Measurements from ENCODE around the gene IFNB1. TPM values are rescaled to one million over a fixed set of nuclear protein-coding genes. Genes with fewer than 3 reads are reported as not detected.
A peak's percentile ranks its signal among the peaks of the same experiment; 100 is the strongest.

The IFNB1 gene
- not detected for polyA plus RNA-seq (ENCODE audit: insufficient read length)

DNA sequence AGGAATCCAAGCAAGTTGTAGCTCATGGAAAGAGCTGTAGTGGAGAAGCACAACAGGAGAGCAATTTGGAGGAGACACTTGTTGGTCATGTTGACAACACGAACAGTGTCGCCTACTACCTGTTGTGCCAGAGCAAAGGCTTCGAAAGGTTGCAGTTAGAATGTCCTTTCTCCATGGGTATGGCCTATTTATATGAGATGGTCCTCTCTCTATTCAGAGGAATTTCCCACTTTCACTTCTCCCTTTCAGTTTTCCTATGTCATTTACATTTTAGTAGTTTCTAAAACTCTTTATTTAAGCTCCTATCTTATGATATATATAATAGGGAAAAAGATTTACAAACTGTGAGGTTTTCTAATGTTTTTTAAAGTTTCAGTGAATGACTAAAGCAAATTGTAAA is at the start of gene IFNB1:
Gene IFNB1 (minus strand): TSS at position 162 of the 400 bp plus-strand sequence. CDS start 73 bp downstream, at position 89.
- no peak for DNase-seq (ENCODE audit: low read depth)

GRCh38 chr9:21121595-21122251 is 44.0 kb upstream of the IFNB1 start:
- no peak for DNase-seq (ENCODE audit: low read depth)

- no peak for DNase-seq (ENCODE audit: low read depth)
Measured at GRCh38 chr9:21121079-21121478, 43.3 kb upstream of the IFNB1 start.

GRCh38 chr9:21119093-21119770 is 41.5 kb upstream of the IFNB1 start:
- no peak for DNase-seq (ENCODE audit: low read depth)

- DNase-seq (ENCODE audit: low read depth) = no peak
Measured at GRCh38 chr9:21114311-21114710, 36.6 kb upstream of the IFNB1 start.

GRCh38 chr9:21110708-21111576 is 33.2 kb upstream of the IFNB1 start:
- DNase-seq (ENCODE audit: low read depth) = peak; percentile 67

DNA sequence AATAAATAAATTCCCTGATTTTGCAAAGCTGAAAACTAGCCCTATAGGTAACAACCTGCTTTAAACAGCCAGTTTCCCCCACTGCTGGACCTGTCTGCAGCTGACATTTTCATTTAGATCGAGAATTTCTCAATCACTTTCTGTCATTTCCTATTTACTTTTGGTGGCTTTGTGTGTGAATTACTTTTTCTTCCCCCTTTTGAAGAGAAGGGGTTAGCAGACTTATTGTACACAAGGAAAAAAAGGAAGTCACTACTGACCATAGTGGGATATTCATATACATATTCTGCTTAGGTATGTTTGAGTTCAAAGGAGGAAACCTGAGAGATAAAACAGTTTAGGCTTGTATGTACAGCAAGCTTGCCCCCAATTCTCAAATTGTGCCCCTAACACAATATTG is 27.0 kb upstream of the IFNB1 start:
- no peak for DNase-seq (ENCODE audit: low read depth)

DNA sequence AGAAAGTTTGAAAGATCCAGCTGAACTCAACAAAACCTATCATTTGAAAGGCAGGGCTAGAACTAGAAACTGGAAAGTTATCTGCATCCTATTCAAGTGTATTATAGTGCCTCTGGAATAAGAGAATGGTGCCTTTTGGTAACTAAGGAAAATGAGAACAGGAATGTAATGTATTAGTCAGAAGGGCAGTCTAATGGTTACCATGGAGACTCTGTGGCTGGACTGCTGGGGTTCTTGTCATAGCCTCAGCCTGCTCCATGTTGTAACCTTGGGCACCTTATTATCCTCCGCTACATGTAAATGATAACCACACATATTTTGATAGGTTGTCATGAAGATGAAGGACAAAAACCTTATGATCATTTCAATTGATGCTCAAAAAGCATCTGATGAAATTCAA is 24.6 kb upstream of the IFNB1 start:
- DNase-seq (ENCODE audit: low read depth) = no peak

- DNase-seq (ENCODE audit: low read depth) = no peak
Measured at GRCh38 chr9:21097817-21098216, 20.1 kb upstream of the IFNB1 start.

DNA sequence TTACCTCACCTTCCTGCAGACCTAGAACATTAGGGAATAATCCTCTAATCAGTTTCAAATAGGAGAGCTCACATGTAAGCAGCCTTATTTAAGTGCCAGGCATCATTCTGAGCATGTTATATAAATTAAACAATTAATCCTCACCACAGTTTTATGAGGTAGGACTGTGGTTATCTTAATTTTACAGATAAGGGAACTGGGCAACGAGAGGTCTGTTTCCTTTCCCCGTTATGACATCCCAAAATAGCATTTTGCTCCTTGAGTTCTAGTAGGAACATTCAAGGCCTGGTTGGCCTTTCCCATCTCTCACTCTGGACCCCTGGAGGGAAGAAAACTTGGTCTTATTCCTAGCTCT is 19.1 kb upstream of the IFNB1 start:
- DNase-seq (ENCODE audit: low read depth) = no peak

DNA sequence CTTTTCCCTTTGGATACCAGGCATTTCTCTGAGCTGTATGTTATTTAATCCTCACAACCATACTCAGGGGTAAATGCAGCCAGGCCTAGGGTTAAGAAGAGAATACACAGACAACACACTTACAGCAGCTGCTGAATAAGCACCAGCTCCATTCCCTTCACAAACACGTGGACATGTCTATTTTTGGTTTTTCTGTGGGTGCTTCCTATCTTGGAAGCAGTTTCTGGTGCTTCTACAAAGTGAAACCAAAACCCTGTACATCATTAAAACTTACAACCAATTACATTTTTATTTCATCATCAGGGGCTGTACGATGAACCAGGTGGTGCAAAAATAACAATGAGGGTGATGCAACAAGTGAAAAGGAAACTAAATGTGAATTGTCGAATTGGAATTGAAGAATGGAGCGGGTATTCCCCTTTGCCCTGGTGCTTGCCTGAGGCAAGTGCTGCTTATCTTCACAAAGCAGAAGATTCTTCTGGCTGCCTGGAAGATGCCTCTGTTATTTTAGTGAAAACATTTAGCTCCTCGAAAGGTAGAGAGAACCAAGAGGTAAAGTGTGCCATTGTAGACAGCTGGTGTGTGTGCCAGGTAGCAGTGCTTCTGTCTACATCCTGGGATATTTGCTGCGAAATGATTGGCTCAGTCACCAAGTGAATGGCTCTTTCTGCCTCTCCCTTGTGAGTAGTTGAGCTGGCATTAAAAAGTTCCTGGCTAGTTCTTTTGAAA is 18.6 kb upstream of the IFNB1 start:
- no peak for DNase-seq (ENCODE audit: low read depth)

DNA sequence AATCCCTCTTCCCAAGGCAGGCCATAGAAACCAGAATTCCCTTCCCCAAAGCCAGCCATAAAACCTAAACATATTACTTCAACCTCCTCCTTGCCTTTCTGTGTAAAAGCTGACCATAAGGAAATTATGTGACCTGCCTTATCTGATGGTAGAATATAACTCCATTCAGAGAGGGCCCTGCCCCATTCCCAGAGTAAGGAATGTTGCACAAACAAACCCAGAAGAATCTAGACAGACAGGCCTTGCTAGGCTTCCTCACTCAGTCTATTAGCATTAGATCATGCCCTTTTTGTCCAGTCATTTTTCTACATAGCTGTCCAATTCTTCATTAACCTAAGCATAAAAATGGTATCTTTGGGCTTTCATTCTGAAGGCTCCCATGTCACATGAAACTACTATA is 17.8 kb upstream of the IFNB1 start:
- DNase-seq (ENCODE audit: low read depth) = no peak

- DNase-seq (ENCODE audit: low read depth) = no peak
Measured at GRCh38 chr9:21086538-21086937, 8.8 kb upstream of the IFNB1 start.

GRCh38 chr9:21085005-21085404 is 7.3 kb upstream of the IFNB1 start:
- no peak for DNase-seq (ENCODE audit: low read depth)

- DNase-seq (ENCODE audit: low read depth) = no peak
Measured at GRCh38 chr9:21084242-21084850, 6.6 kb upstream of the IFNB1 start.

DNA sequence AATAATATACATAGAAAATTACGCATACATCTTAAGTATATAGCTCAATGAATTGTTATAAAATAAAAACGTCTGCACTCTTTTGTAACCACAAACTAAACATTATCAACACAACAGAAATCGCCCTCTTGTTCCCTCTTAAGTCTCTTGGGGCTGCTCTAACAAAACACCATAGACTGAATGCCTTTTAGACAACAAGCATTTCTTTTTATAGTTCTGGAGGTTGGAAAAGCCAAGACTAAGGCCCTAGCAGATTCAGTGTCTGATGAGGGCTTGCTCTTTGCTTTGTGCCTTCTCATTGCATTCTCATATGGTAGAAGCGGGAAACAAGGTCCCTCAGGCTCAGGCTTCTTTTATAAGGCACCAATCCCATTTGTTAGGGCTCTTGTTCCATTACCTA is 4.9 kb upstream of the IFNB1 start:
- DNase-seq (ENCODE audit: low read depth) = no peak

DNA sequence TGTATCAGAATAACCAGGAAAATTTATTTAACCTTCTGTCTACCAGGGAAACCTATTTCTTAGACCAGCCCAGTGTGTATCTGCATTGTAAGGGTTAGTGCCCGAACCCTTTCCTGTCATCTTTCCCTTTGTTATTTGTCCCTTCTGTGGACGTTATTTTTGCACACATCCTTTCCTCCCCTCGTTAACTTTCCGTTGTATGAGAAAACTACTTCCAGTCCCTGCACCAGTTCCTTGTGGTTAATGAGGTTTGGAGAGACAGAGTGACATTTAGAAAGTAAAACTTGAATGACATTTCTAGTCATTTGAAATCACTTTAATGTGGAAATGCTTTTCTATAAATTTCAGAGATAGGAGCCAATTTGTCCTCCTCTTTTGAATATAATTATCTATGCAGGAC is 4.3 kb upstream of the IFNB1 start:
- DNase-seq (ENCODE audit: low read depth) = no peak

GRCh38 chr9:21081451-21081850 is 3.7 kb upstream of the IFNB1 start:
- DNase-seq (ENCODE audit: low read depth) = no peak

GRCh38 chr9:21080793-21081192 is 3.1 kb upstream of the IFNB1 start:
- DNase-seq (ENCODE audit: low read depth) = no peak

DNA sequence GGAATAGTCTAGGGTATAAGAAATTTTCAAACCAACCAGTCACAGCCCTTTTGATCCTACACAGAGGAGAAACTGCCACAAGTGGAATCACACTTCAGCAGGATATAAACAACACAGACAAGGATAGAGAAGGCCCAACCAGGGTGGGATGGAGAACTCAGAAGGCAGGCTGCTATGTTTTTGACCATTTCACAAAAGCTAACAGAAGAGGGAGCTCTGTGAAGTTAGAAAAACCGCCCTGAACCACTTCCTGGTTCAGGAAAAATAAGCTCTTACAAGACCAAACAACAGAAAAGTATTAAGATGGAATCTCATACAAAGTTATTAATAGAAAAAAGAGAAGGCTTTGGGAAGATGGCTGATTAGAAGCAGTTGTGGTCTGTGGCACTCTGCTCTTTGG is 960 bp upstream of the IFNB1 start:
- no peak for DNase-seq (ENCODE audit: low read depth)

DNA sequence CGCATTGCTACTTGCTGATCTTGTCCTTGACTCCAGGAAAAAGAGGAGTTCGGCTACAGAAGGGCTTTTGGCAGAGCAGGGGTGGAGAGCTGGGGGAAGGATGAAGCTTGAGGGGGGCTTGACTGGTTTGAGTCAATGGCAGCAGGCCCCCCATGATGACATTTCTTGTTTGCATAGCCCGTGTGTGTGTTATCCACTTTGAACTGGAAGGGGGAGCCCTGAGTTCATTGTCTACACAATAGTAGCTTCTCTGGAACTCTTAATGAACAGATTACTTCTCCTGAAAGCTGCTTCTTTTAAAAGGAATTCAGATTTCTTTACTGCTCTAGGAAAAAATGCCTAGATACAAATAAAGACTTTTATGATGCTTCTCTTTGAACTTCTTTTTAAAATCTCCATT is 2.3 kb downstream of the IFNB1 start:
- no peak for DNase-seq (ENCODE audit: low read depth)

- no peak for DNase-seq (ENCODE audit: low read depth)
Measured at GRCh38 chr9:21070906-21071305, 6.8 kb downstream of the IFNB1 start.
